ENCODE measurements around the gene PARVA. TPM values are rescaled to one million over a fixed set of nuclear protein-coding genes. Genes with fewer than 3 reads are reported as not detected.

Gene PARVA
- total and polyA plus RNA-seq, 4 donors, result 3.1 to 11.7 (median 11.2) TPM

DNA sequence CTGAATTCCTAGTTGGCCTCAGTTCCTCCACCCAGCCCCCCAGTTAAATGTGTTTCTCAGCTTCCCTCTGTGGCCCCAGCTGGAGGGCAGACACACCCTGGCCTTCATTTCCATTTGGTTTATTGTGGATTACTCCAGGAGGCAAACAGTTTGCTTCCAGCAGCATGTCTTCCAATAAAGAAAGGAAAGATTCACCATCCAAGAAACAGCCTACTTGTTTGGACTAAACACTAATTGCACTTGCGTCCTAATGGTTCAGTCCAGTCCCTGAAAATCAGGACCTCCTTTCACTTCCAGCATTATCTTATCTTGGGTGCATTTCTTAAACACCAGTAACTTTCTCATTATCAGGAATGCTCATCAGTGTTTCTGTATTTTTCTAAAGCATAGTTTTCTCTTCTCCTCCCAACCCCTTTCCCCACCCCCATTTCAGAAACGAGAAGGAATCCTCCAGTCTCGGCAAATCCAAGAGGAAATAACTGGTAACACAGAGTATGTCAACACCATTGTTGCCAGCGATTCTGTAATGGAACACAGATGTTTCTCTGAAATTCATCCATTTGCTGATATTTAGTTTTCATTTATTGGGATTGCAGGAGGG lies 130.9 kb downstream of the PARVA start (continued):
- TF ChIP-seq FOXA2 (IDR thresholded peaks at IDR 0.05), result no peak
- no peak for TF ChIP-seq YY1 (IDR thresholded peaks at IDR 0.05)
- no peak for TF ChIP-seq RAD21 (IDR thresholded peaks at IDR 0.05)
- no peak for TF ChIP-seq FOXA1 (IDR thresholded peaks at IDR 0.05)

DNA sequence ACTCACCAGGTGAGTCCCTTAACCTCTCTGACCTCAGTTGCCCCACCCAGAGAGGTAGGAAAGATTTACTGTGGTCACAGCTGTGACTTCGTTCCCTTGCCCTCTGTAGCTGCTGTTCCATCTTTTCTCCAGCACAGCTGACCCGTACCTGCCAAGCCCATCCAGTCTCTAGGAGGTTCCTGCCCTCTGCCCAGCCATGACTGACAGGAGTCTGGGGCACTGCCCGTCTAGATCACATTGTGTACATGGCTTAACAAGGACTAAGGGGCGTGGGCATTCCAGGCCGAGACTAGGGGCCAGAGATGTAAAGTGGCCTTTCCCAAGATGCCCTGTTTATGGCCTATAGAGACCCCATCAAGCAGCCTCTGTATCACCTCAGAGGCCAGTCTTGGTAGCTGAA lies 132.0 kb downstream of the PARVA start:
- TF ChIP-seq TAF1 (conservative IDR thresholded peaks at IDR 0.05) (no peak), JUND (IDR thresholded peaks at IDR 0.05) (no peak), HNF4A (conservative IDR thresholded peaks at IDR 0.05) (no peak), FOXA2 (IDR thresholded peaks at IDR 0.05) (no peak), RAD21 (IDR thresholded peaks at IDR 0.05) (no peak), EGR1 (IDR thresholded peaks at IDR 0.05; ENCODE audit: low read depth in 2 of 2) (no peak), FOXA1 (IDR thresholded peaks at IDR 0.05) (no peak), SP1 (IDR thresholded peaks at IDR 0.05) (no peak)
- TF ChIP-seq, protein P1, sequence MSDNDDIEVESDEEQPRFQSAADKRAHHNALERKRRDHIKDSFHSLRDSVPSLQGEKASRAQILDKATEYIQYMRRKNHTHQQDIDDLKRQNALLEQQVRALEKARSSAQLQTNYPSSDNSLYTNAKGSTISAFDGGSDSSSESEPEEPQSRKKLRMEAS (IDR thresholded peaks at IDR 0.05), result no peak
- TF ChIP-seq, protein P2, sequence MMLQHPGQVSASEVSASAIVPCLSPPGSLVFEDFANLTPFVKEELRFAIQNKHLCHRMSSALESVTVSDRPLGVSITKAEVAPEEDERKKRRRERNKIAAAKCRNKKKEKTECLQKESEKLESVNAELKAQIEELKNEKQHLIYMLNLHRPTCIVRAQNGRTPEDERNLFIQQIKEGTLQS (IDR thresholded peaks at IDR 0.05), result no peak
- H3K27me3 ChIP-seq (ENCODE audit: control insufficient read depth in 4 of 4, insufficient read depth in 4 of 4, low read length in 3 of 4), result no peaks in the 10 kb centered on the region
- no peaks in the 10 kb centered on the region for H3K36me3 ChIP-seq (ENCODE audit: control insufficient read depth in 4 of 4, insufficient read depth in 3 of 4, low read depth in 1 of 4, low read length in 3 of 4)
- no peak overlapping the region for H3K27ac ChIP-seq (ENCODE audit: low read depth in 1 of 2, low read length in 2 of 2)
- no peak for DNase-seq (ENCODE audit: low spot score)
- WGBS, result 92% methylated on average over 5 of the region's 5 CpGs
- H3K9me3 ChIP-seq (ENCODE audit: control insufficient read depth in 4 of 4, low read length in 3 of 4), result no peaks in the 10 kb centered on the region
- no peak overlapping the region for H3K9ac ChIP-seq (ENCODE audit: low read depth in 1 of 2, low read length in 2 of 2)
- no peak overlapping the region for H3K4me3 ChIP-seq (ENCODE audit: low read depth in 1 of 3, low read length in 3 of 3)
- H3K4me1 ChIP-seq (ENCODE audit: control insufficient read depth in 4 of 4, insufficient read depth in 4 of 4, low read length in 3 of 4), result no peaks in the 10 kb centered on the region

DNA sequence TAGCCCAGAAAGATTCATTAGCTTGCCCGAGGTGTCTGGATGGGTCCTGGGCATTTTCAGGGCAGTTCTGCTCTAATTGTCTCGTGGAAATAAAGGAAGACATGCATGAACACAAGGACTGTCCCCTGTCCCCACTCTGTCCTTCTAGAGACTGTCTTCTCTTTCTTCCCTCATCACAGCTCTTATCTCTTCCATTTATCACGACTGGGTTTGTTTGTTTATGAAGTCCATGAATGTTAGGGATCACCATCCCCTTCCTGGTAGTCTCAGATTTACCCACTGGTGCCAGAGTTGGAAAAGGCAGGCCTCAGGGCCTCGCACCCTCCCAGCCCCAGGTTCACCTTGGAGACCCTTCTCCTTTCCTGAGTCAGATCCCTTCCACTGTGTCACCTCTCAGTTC lies 134.8 kb downstream of the PARVA start:
- no peaks in the 10 kb centered on the region for H3K36me3 ChIP-seq (ENCODE audit: control insufficient read depth in 4 of 4, insufficient read depth in 3 of 4, low read depth in 1 of 4, low read length in 3 of 4)
- DNase-seq (ENCODE audit: low spot score), result no peak
- no peak overlapping the region for H3K4me3 ChIP-seq (ENCODE audit: low read depth in 1 of 3, low read length in 3 of 3)
- 81% methylated on average over 4 of the region's 4 CpGs for WGBS
- TF ChIP-seq SP1 (IDR thresholded peaks at IDR 0.05) (no peak), FOXA1 (IDR thresholded peaks at IDR 0.05) (no peak), RAD21 (IDR thresholded peaks at IDR 0.05) (no peak), NR2F2 (IDR thresholded peaks at IDR 0.05) (no peak), FOXA2 (IDR thresholded peaks at IDR 0.05) (no peak), TAF1 (conservative IDR thresholded peaks at IDR 0.05) (no peak), JUND (IDR thresholded peaks at IDR 0.05) (no peak), EGR1 (IDR thresholded peaks at IDR 0.05; ENCODE audit: low read depth in 2 of 2) (no peak), GABPA (IDR thresholded peaks at IDR 0.05 in 1 of 2, conservative IDR thresholded peaks at IDR 0.05 in 1 of 2) (no peak), YY1 (IDR thresholded peaks at IDR 0.05) (no peak), HNF4G (IDR thresholded peaks at IDR 0.05) (no peak), RXRA (IDR thresholded peaks at IDR 0.05) (no peak), HNF4A (conservative IDR thresholded peaks at IDR 0.05) (no peak)
- TF ChIP-seq, protein P3, sequence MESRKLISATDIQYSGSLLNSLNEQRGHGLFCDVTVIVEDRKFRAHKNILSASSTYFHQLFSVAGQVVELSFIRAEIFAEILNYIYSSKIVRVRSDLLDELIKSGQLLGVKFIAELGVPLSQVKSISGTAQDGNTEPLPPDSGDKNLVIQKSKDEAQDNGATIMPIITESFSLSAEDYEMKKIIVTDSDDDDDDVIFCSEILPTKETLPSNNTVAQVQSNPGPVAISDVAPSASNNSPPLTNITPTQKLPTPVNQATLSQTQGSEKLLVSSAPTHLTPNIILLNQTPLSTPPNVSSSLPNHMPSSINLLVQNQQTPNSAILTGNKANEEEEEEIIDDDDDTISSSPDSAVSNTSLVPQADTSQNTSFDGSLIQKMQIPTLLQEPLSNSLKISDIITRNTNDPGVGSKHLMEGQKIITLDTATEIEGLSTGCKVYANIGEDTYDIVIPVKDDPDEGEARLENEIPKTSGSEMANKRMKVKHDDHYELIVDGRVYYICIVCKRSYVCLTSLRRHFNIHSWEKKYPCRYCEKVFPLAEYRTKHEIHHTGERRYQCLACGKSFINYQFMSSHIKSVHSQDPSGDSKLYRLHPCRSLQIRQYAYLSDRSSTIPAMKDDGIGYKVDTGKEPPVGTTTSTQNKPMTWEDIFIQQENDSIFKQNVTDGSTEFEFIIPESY (IDR thresholded peaks at IDR 0.05), result no peak
- TF ChIP-seq, protein P4, sequence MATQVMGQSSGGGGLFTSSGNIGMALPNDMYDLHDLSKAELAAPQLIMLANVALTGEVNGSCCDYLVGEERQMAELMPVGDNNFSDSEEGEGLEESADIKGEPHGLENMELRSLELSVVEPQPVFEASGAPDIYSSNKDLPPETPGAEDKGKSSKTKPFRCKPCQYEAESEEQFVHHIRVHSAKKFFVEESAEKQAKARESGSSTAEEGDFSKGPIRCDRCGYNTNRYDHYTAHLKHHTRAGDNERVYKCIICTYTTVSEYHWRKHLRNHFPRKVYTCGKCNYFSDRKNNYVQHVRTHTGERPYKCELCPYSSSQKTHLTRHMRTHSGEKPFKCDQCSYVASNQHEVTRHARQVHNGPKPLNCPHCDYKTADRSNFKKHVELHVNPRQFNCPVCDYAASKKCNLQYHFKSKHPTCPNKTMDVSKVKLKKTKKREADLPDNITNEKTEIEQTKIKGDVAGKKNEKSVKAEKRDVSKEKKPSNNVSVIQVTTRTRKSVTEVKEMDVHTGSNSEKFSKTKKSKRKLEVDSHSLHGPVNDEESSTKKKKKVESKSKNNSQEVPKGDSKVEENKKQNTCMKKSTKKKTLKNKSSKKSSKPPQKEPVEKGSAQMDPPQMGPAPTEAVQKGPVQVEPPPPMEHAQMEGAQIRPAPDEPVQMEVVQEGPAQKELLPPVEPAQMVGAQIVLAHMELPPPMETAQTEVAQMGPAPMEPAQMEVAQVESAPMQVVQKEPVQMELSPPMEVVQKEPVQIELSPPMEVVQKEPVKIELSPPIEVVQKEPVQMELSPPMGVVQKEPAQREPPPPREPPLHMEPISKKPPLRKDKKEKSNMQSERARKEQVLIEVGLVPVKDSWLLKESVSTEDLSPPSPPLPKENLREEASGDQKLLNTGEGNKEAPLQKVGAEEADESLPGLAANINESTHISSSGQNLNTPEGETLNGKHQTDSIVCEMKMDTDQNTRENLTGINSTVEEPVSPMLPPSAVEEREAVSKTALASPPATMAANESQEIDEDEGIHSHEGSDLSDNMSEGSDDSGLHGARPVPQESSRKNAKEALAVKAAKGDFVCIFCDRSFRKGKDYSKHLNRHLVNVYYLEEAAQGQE (IDR thresholded peaks at IDR 0.05), result no peak
- TF ChIP-seq, protein P2 (IDR thresholded peaks at IDR 0.05), result no peak
- TF ChIP-seq, protein P1 (IDR thresholded peaks at IDR 0.05), result no peak
- no peak overlapping the region for H3K9ac ChIP-seq (ENCODE audit: low read depth in 1 of 2, low read length in 2 of 2)
- no peaks in the 10 kb centered on the region for H3K9me3 ChIP-seq (ENCODE audit: control insufficient read depth in 4 of 4, low read length in 3 of 4)
- no peak overlapping the region for H3K27ac ChIP-seq (ENCODE audit: low read depth in 1 of 2, low read length in 2 of 2)
- H3K4me1 ChIP-seq (ENCODE audit: control insufficient read depth in 4 of 4, insufficient read depth in 4 of 4, low read length in 3 of 4), result no peaks in the 10 kb centered on the region
- H3K27me3 ChIP-seq (ENCODE audit: control insufficient read depth in 4 of 4, insufficient read depth in 4 of 4, low read length in 3 of 4), result no peaks in the 10 kb centered on the region

All from liver (tissue), 9 donors.